DMS153 treated with DMSO at 0.1 percent for 48 hours (cell line): ENCODE results near the gene GOSR2.
"Not testable (repeated sequence)": the region's sequence is repeated elsewhere in the genome, so short reads cannot be mapped to it uniquely, and the experiment has no call there.

Experiments used
- DNase-seq: peaks from one replicate; lab custom pipeline; 2025; ENCODE audit not compliant: unreplicated experiment; lab: John Stamatoyannopoulos, UW

GOSR2 gene

DNA sequence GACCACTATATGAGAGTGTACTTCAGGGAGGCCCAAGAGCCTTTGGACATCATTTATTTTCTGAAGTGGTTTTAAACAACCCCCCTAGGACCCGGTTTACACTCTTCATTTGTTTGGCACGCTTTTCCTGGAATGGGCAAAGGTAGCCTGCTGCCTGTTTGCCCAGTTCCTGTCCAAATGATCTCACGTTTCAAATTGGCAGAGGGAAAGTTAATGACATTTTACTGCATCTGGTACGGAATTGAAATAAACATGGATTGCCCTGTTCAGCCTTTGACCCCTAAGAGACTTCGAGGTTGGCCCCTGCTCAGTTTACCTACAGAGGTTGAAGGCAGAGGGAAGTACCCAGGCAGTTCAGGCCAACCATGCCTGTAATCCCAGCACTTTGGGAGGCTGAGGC, 61.9 kb downstream of the GOSR2 start:
- peak; percentile 1 for DNase-seq

DNA sequence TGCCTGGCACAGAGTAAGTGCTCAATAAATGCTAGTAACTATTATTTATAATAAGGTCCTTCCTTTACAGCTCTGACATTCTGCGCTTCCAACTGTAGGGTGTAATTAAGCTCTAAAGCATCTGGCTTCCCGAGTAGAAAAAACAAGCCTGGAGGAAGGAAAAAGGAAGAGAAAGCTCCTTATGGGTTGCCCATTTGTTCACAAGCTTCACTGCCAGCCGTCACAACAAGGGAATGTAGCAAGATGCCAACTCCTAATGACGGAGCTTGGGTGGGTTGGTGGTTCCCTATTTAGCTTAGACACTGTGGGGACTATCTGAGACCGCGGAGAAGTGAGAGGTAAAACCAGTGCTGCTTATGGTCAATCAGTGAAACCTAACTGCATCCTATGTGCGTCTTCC, 63.4 kb downstream of the GOSR2 start:
- DNase-seq: no peak

DNA sequence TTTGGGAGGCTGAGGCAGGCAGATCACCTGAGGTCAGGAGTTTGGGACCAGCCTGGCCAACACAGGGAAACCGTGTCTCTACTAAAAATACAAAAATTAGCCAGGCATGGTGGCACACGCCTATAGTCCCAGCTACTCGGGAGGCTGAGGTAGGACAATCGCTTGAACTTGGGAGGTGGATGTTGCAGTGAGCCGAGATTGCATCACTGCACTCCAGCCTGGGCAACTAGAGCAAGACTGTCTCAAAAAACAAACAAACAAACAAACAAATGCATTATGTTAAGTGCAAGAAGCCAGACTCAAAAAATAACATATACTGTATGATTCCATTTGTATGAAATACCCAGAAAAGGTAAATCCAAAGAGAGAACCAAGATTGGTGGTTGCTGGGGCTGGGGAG, 65.0 kb downstream of the GOSR2 start:
- DNase-seq: not testable (repeated sequence)

DNA sequence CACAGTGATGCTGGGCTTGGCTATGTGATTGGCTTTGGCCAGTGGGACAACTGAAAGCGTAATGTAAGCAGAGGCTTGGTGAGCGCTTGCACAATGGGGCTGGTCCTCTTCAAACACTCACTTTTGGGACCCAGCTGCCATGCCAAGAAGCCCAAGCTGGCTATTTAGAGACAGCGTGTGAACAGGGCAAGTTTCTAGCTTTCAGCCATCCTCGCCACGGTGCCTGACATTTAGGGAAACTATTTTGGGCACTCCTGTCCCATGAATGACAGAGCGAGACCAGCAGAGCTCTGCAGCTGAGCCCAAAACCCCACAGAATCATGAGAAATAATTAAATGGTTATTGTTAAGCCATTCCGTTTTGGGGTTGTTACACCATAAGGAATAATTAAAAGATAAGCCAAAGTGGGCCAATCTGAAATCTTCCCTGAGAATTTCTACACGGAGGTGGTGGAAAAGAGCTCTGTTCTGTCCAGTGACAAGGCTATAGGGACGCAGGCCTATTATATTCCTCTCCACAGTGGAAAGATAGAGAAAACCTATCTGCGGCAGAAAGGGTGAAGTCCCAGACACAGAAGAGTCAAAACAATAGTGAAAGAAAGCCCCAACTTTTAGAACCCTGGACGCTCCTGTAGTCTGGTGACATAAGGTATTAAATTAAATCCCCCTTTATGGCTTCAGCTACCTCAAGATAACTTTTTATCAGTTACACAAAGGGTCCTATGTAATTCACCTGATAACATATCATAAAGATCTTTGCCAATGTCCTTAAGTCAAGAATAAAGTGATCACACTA, 66.9 kb downstream of the GOSR2 start:
- DNase-seq: no peak

DNA sequence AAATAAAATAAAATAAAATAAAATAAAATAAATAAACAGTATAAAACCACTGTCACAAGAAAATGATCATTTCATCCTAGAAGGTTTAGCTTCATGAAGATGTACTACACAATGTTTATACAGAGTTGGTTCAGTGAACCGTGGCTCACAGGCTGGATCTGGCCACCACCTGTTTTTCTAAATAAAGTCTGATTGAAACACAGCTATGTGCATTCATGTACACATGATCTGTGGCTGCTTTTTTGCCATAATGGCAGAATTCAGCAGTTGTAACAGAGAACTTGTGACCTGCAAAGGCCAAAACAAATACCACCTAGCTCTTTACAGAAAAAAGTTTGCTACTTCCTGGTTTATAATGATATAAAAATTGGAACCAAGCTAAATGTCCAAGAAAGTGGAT, 68.7 kb downstream of the GOSR2 start:
- no peak for DNase-seq
